ENCODE measurements around the gene SBNO2.
"Not testable (repeated sequence)": the region's sequence is repeated elsewhere in the genome, so short reads cannot be mapped to it uniquely, and the experiment has no call there.

GRCh38 chr19:1200614-1201013 is 26.5 kb upstream of the SBNO2 start:
- not testable (repeated sequence) for TF ChIP-seq CTCF (conservative IDR thresholded peaks at IDR 0.05; ENCODE audit: low read depth, low read length); POLR2A (IDR thresholded peaks at IDR 0.05; ENCODE audit: low read depth, low read length); MXI1 (IDR thresholded peaks at IDR 0.05; ENCODE audit: borderline replicate concordance, low read depth, low read length); USF2 (IDR thresholded peaks at IDR 0.05; ENCODE audit: low read depth, low read length); MAZ (IDR thresholded peaks at IDR 0.05; ENCODE audit: borderline replicate concordance, low read depth, low read length); SMC3 (IDR thresholded peaks at IDR 0.05; ENCODE audit: low read depth, low read length); BHLHE40 (IDR thresholded peaks at IDR 0.05; ENCODE audit: low read depth, low read length); CEBPB (IDR thresholded peaks at IDR 0.05; ENCODE audit: low read depth, low read length); RCOR1 (IDR thresholded peaks at IDR 0.05; ENCODE audit: insufficient replicate concordance, low read length); CHD1 (IDR thresholded peaks at IDR 0.05; ENCODE audit: low read depth, low read length); MAFK (IDR thresholded peaks at IDR 0.05; ENCODE audit: low read depth, low read length)

Data from IMR-90 (cell line).